Nephron progenitor cell (in vitro differentiated cells): ENCODE results near the gene PRR29.

Experiments
- DNase-seq: peaks from one replicate; pipeline ENCODE4 v3.0.0; 2021
- H3K27ac Mint-ChIP-seq: 2 replicates; pipeline ENCODE4 v1.8.0; 2021; ENCODE audit warnings: mild to moderate bottlenecking, moderate library complexity, mixed read lengths
- H3K27me3 Mint-ChIP-seq: 2 replicates; pipeline ENCODE4 v1.8.0; 2021; ENCODE audit warnings: mild to moderate bottlenecking, low read depth, mixed read lengths; ENCODE audit not compliant: poor library complexity
- H3K36me3 Mint-ChIP-seq: 2 replicates; pipeline ENCODE4 v1.8.0; 2021; ENCODE audit warnings: low read depth, mixed read lengths
- H3K4me1 Mint-ChIP-seq: 2 replicates; pipeline ENCODE4 v1.8.0; 2021; ENCODE audit warnings: mixed read lengths
- H3K4me3 Mint-ChIP-seq: 2 replicates; pipeline ENCODE4 v1.8.0; 2021; ENCODE audit warnings: mild to moderate bottlenecking, moderate library complexity, mixed read lengths
- H3K9me3 Mint-ChIP-seq: 2 replicates; pipeline ENCODE4 v1.8.0; 2021; ENCODE audit warnings: mild to moderate bottlenecking, moderate library complexity, mixed read lengths
- CTCF ChIP-seq: fragments of 200-600 bp; sonication (generic); IDR thresholded peaks from 2 replicates; pipeline ENCODE4 v1.5.0; 2021; ENCODE audit warnings: antibody characterized with exemption

The PRR29 gene

GRCh38 chr17:64039106-64039400 lies 40.9 kb downstream of the PRR29 start:
- Mint-ChIP-seq H3K4me3 (no peak overlapping the region), H3K4me1 (peaks cover 6% of the 10 kb centered on the region), H3K36me3 (peaks cover 7% of the 10 kb centered on the region), H3K27me3 (no peaks in the 10 kb centered on the region), H3K27ac (no peak overlapping the region), H3K9me3 (no peaks in the 10 kb centered on the region)
- no peak for TF ChIP-seq CTCF
- no peak for DNase-seq

- no peak for DNase-seq
- peaks cover 6% of the 10 kb centered on the region for H3K4me1 Mint-ChIP-seq
- H3K27ac Mint-ChIP-seq = no peak overlapping the region
- no peak for TF ChIP-seq CTCF
- peaks cover 7% of the 10 kb centered on the region for H3K36me3 Mint-ChIP-seq
- no peaks in the 10 kb centered on the region for H3K9me3 Mint-ChIP-seq
- no peak overlapping the region for H3K4me3 Mint-ChIP-seq
- H3K27me3 Mint-ChIP-seq = no peaks in the 10 kb centered on the region
These were observed 42.1 kb downstream of the PRR29 start for GRCh38 chr17:64040206-64040605.

GRCh38 chr17:64041912-64042311 lies 43.8 kb downstream of the PRR29 start:
- no peak for TF ChIP-seq CTCF
- DNase-seq = no peak
- peaks cover 16% of the 10 kb centered on the region for H3K36me3 Mint-ChIP-seq
- no peak overlapping the region for H3K27ac Mint-ChIP-seq
- H3K27me3 Mint-ChIP-seq = no peaks in the 10 kb centered on the region
- H3K4me1 Mint-ChIP-seq = peaks cover 6% of the 10 kb centered on the region
- no peaks in the 10 kb centered on the region for H3K9me3 Mint-ChIP-seq
- H3K4me3 Mint-ChIP-seq = no peak overlapping the region

GRCh38 chr17:64042700-64043485 lies 44.7 kb downstream of the PRR29 start:
- Mint-ChIP-seq H3K27me3 (no peaks in the 10 kb centered on the region), H3K4me1 (peaks cover 6% of the 10 kb centered on the region), H3K4me3 (no peak overlapping the region), H3K9me3 (no peaks in the 10 kb centered on the region), H3K27ac (no peak overlapping the region), H3K36me3 (peaks cover 16% of the 10 kb centered on the region)
- TF ChIP-seq CTCF = no peak
- DNase-seq = no peak

- no peaks in the 10 kb centered on the region for H3K9me3 Mint-ChIP-seq
- H3K27me3 Mint-ChIP-seq = no peaks in the 10 kb centered on the region
- H3K4me1 Mint-ChIP-seq = peaks cover 6% of the 10 kb centered on the region
- peaks cover 16% of the 10 kb centered on the region for H3K36me3 Mint-ChIP-seq
- H3K4me3 Mint-ChIP-seq = no peak overlapping the region
- H3K27ac Mint-ChIP-seq = no peak overlapping the region
- no peak for DNase-seq
- no peak for TF ChIP-seq CTCF
These were observed 47.0 kb downstream of the PRR29 start for GRCh38 chr17:64045176-64045575.

GRCh38 chr17:64048805-64049204 lies 50.7 kb downstream of the PRR29 start:
- no peak overlapping the region for H3K27ac Mint-ChIP-seq
- DNase-seq = no peak
- H3K4me1 Mint-ChIP-seq = peaks cover 2% of the 10 kb centered on the region
- TF ChIP-seq CTCF = no peak
- no peaks in the 10 kb centered on the region for H3K27me3 Mint-ChIP-seq
- H3K9me3 Mint-ChIP-seq = no peaks in the 10 kb centered on the region
- H3K36me3 Mint-ChIP-seq = peaks cover 21% of the 10 kb centered on the region
- no peak overlapping the region for H3K4me3 Mint-ChIP-seq
